Endothelial cell of umbilical vein (primary cell): ENCODE data around the gene CASP7. TPM values are rescaled to one million over a fixed set of nuclear protein-coding genes. Genes with fewer than 3 reads are reported as not detected.

Experiments used
- BruUV-seq: library from RNA; stranded (reverse); fragments of 400-500 nt; replicated peaks from 2 replicates; lab custom pipeline; 2021; lab: Mats Ljungman, UMichigan
- CTCF ChIA-PET: fragments of 300-600, 350-600 bp; sonication (Branson Sonifier 250); formaldehyde crosslinking; loops from one replicate; lab custom pipeline; 2021; ENCODE audit warnings: antibody characterized with exemption, inconsistent platforms; lab: Charles Lee
- POLR2A ChIA-PET: fragments of 300-600, 350-600 bp; sonication (Branson Sonifier 250); formaldehyde crosslinking; loops from one replicate; lab custom pipeline; 2021; ENCODE audit warnings: antibody characterized with exemption, inconsistent platforms; lab: Charles Lee
- DNase-seq: peaks from one replicate; pipeline ENCODE4 v3.0.0-alpha.2; 2011; ENCODE audit warnings: low read depth, low spot score
- FAIRE-seq: peaks from 2 replicates; lab custom pipeline; 2011; peaks lifted over from hg19 to GRCh38; lab: Jason Lieb, UNC
- H2AFZ ChIP-seq: 2 replicates; pipeline ENCODE4 v1.6.0; 2012; ENCODE audit warnings: low read depth, low read length, control low read depth, inconsistent platforms
- H3K27ac ChIP-seq: 2 replicates; pipeline ENCODE4 v1.5.1; 2011; ENCODE audit warnings: low read depth, mild to moderate bottlenecking, control low read depth, low read length, moderate library complexity; ENCODE audit not compliant: insufficient read depth
- H3K27me3 ChIP-seq, 2 experiments: 2 replicates each; pipeline versions ENCODE4 v1.6.0 to v1.6.1; 2011; ENCODE audit warnings: low read length in 2 of 2, mixed read lengths in 1 of 2; ENCODE audit not compliant: control insufficient read depth in 2 of 2, insufficient read depth in 2 of 2
- H3K36me3 ChIP-seq, 2 experiments: 2 replicates in 1 of 2; 3 replicates in 1 of 2; pipeline ENCODE4 v1.5.1; 2011; ENCODE audit warnings: low read length in 2 of 2, mild to moderate bottlenecking in 1 of 2, moderate library complexity in 1 of 2; ENCODE audit not compliant: control insufficient read depth in 2 of 2, insufficient read depth in 2 of 2; ENCODE audit errors: extremely low read depth in 1 of 2
- H3K4me1 ChIP-seq: 3 replicates; pipeline ENCODE4 v1.5.1; 2011; ENCODE audit warnings: mild to moderate bottlenecking, low read length; ENCODE audit not compliant: control insufficient read depth, insufficient read depth; ENCODE audit errors: extremely low read depth
- H3K4me2 ChIP-seq: 2 replicates; pipeline ENCODE4 v1.6.1; 2011; ENCODE audit warnings: low read length, control low read depth, mixed read lengths; ENCODE audit not compliant: insufficient read depth
- H3K4me3 ChIP-seq, 3 experiments: fragments of 200-600 bp in 1 of 3; sonication (generic), shearing (Covaris generic) in 1 of 3; replicated peaks in 1 of 3; 2 replicates each; pipeline ENCODE4 v1.5.1; 2011 to 2016; ENCODE audit warnings: control low read depth in 3 of 3, low read length in 3 of 3, mild to moderate bottlenecking in 2 of 3, inconsistent platforms in 1 of 3, low read depth in 1 of 3, moderate library complexity in 1 of 3; ENCODE audit not compliant: insufficient read depth in 1 of 3
- H3K79me2 ChIP-seq: 2 replicates; pipeline ENCODE4 v1.6.0; 2012; ENCODE audit warnings: low read length, inconsistent platforms; ENCODE audit not compliant: control insufficient read depth, insufficient read depth
- H3K9ac ChIP-seq: replicated peaks from 2 replicates; pipeline ENCODE3; 2011; ENCODE audit warnings: low read length, control low read depth; ENCODE audit not compliant: insufficient read depth; ENCODE audit errors: extremely low read depth
- H3K9me1 ChIP-seq: replicated peaks from 3 replicates; pipeline ENCODE4 v1.6.0; 2011; ENCODE audit warnings: mild to moderate bottlenecking, low read length; ENCODE audit not compliant: control insufficient read depth, insufficient read depth; ENCODE audit errors: extremely low read depth
- H3K9me3 ChIP-seq: replicated peaks from 2 replicates; pipeline ENCODE4 v1.5.1; 2012; ENCODE audit warnings: low read length, inconsistent platforms; ENCODE audit not compliant: control insufficient read depth, insufficient read depth
- H4K20me1 ChIP-seq: replicated peaks from 2 replicates; pipeline ENCODE3; 2011; ENCODE audit warnings: mild to moderate bottlenecking, low read length; ENCODE audit not compliant: control insufficient read depth, insufficient read depth; ENCODE audit errors: extremely low read depth
- CTCF ChIP-seq, 2 donors: IDR thresholded peaks; 1 replicate in 1 of 2; 2 replicates in 1 of 2; pipeline ENCODE4 v1.5.1; 2011; ENCODE audit warnings: low read length in 2 of 2, mild to moderate bottlenecking in 2 of 2, moderate library complexity in 2 of 2, control low read depth in 1 of 2, inconsistent platforms in 1 of 2, low read depth in 1 of 2; ENCODE audit not compliant: insufficient read depth in 1 of 2; ENCODE audit errors: extremely low read depth in 1 of 2
- EZH2 ChIP-seq: IDR thresholded peaks from 2 replicates; pipeline ENCODE4 v1.6.1; 2012; ENCODE audit warnings: borderline replicate concordance, low read depth, mild to moderate bottlenecking, moderate library complexity, low read length, inconsistent platforms; ENCODE audit not compliant: severe bottlenecking
- FOS ChIP-seq: IDR thresholded peaks from 2 replicates; pipeline ENCODE4 v1.6.1; 2011; ENCODE audit warnings: mild to moderate bottlenecking, low read length, moderate library complexity, borderline replicate concordance; ENCODE audit not compliant: insufficient read depth
- GATA2 ChIP-seq: IDR thresholded peaks from 2 replicates; pipeline ENCODE4 v1.7.0; 2011; ENCODE audit warnings: low read depth, mild to moderate bottlenecking, moderate library complexity, mixed read lengths, low read length; ENCODE audit not compliant: insufficient read length, insufficient read depth
- JUN ChIP-seq: IDR thresholded peaks from 2 replicates; pipeline ENCODE4 v1.6.1; 2011; ENCODE audit warnings: borderline replicate concordance, low read depth; ENCODE audit not compliant: insufficient read length, insufficient read depth
- MAX ChIP-seq: IDR thresholded peaks from 2 replicates; pipeline ENCODE4 v1.6.1; 2011; ENCODE audit not compliant: insufficient read depth, insufficient read length
- MYC ChIP-seq: IDR thresholded peaks from one replicate; pipeline ENCODE4 v1.6.1; 2011; ENCODE audit warnings: mild to moderate bottlenecking, low read depth, low read length
- POLR2A ChIP-seq: IDR thresholded peaks from 2 replicates; pipeline ENCODE4 v1.6.1; 2012; ENCODE audit warnings: low read depth, mild to moderate bottlenecking, control low read depth, low read length
- POLR2AphosphoS5 ChIP-seq: IDR thresholded peaks from 2 replicates; pipeline ENCODE4 v1.6.1; 2012; ENCODE audit warnings: low read depth, mild to moderate bottlenecking, control low read depth, low read length, moderate library complexity; ENCODE audit not compliant: insufficient read depth
- dilution Hi-C: fragments of 300-500 bp; cut with MboI; formaldehyde crosslinking; loops from one replicate; pipeline ENCODE4 v1.15.0; 2019; ENCODE audit warnings: low sequenced_read_pairs; ENCODE audit not compliant: extremely low pct_ligation_motif_present
- intact Hi-C: fragments of 100-400 bp; cut with micrococcal nuclease; formaldehyde crosslinking; loops from one replicate; pipeline ENCODE4 v1.10.0; 2022
- polyA plus RNA-seq, 4 experiments: library from polyadenylated mRNA; depleted of rRNA in 3 of 4; stranded (reverse) in 3 of 4; unstranded in 1 of 4; fragments of >200 nt; gene quantifications; 2 replicates each; pipeline versions ENCODE4 v1.2.1 to v1.2.3, GENCODE V29; 2011 to 2012; ENCODE audit warnings: missing spikeins in 1 of 4
- total RNA-seq: library from RNA; stranded (reverse); gene quantifications from 2 replicates; pipeline ENCODE4 v1.2.3, GENCODE V29; 2021

The CASP7 gene
- total and polyA plus RNA-seq, 2 donors (not counting 3 experiments of a cell fraction or from before 2014, with no cell fraction given): 14.6 to 54.3 TPM

- FAIRE-seq (no peak), DNase-seq (no peak)
- H3K4me2 ChIP-seq: no peak overlapping the region
- dilution Hi-C loops (no loop called here), intact Hi-C loops (no loop called here)
- no peak overlapping the region for H3K9ac ChIP-seq
- no peaks in the 10 kb centered on the region for H3K9me3 ChIP-seq
- H3K9me1 ChIP-seq: no peaks in the 10 kb centered on the region
- peaks cover 5 to 12% of the 10 kb centered on the region in 2 experiments for H3K27me3 ChIP-seq
- no peak overlapping the region for H3K27ac ChIP-seq
- CTCF ChIA-PET: interaction anchor here (1.7 kb wide), 1 partner anchor 14 kb away, joined by 3 read pairs; no protein-coding TSS in a partner anchor
- POLR2A ChIA-PET: no interaction called here
- no peak overlapping the region for H2AFZ ChIP-seq
- no peaks in the 10 kb centered on the region for H4K20me1 ChIP-seq
- no TSS peak for BruUV-seq
- no peak overlapping the region for H3K4me3 ChIP-seq
- TF ChIP-seq JUN (no peak), MYC (no peak), MAX (no peak), POLR2AphosphoS5 (no peak), GATA2 (no peak), POLR2A (no peak), FOS (no peak)
- no peaks in the 10 kb centered on the region for H3K36me3 ChIP-seq
- H3K4me1 ChIP-seq: no peaks in the 10 kb centered on the region
- H3K79me2 ChIP-seq: no peaks in the 10 kb centered on the region
These were observed 87.5 kb downstream of the CASP7 start for GRCh38 chr10:113767222-113767621.

- Histone ChIP-seq H2AFZ (no peak overlapping the region), H3K4me1 (no peaks in the 10 kb centered on the region), H3K9me1 (no peaks in the 10 kb centered on the region), H3K27me3 (peaks cover 5 to 14% of the 10 kb centered on the region in 2 experiments), H3K79me2 (no peaks in the 10 kb centered on the region), H3K36me3 (no peaks in the 10 kb centered on the region), H3K9me3 (no peaks in the 10 kb centered on the region), H3K4me2 (no peak overlapping the region), H3K9ac (no peak overlapping the region), H3K27ac (no peak overlapping the region), H3K4me3 (no peak overlapping the region), H4K20me1 (no peaks in the 10 kb centered on the region)
- POLR2A ChIA-PET: no interaction called here
- no TSS peak for BruUV-seq
- dilution Hi-C loops (no loop called here), intact Hi-C loops (no loop called here)
- CTCF ChIA-PET: no interaction called here
- FAIRE-seq (no peak), DNase-seq (no peak)
- TF ChIP-seq GATA2: no peak
- TF ChIP-seq CTCF (IDR thresholded peaks at IDR 0.05; ENCODE audit: extremely low read depth in 1 of 2, insufficient read depth in 1 of 2, low read depth in 1 of 2, low read length in 2 of 2): no peak
- no peak for TF ChIP-seq MYC
- no peak for TF ChIP-seq POLR2A
- no peak for TF ChIP-seq FOS
- TF ChIP-seq EZH2: no peak
- TF ChIP-seq JUN: no peak
- TF ChIP-seq MAX: no peak
- no peak for TF ChIP-seq POLR2AphosphoS5
These were observed 90.6 kb downstream of the CASP7 start for GRCh38 chr10:113770346-113770745.
